PC-3 (cell line): ENCODE data around the gene KLRG1.

Source experiments
- CTCF ChIP-seq: fragments of 300-600 bp; sonication (generic); conservative IDR thresholded peaks from 2 replicates; pipeline ENCODE4 v1.5.1; 2017; ENCODE audit warnings: antibody characterized with exemption, low read depth, mild to moderate bottlenecking, low read length
- EZH2 ChIP-seq: fragments of 300-600 bp; sonication (generic); IDR thresholded peaks from one replicate; pipeline ENCODE4 v1.6.1; 2017; ENCODE audit warnings: antibody characterized with exemption, mild to moderate bottlenecking, low read length; ENCODE audit not compliant: unreplicated experiment
- EZH2phosphoT487 ChIP-seq: fragments of 300-600 bp; sonication (generic); IDR thresholded peaks from 2 replicates; pipeline ENCODE4 v1.6.1; 2018; ENCODE audit warnings: mild to moderate bottlenecking, antibody characterized with exemption, low read length, borderline replicate concordance

- TF ChIP-seq CTCF (no peak), EZH2 (no peak), EZH2phosphoT487 (no peak)
Measured at GRCh38 chr12:8985213-8985754, 4.1 kb upstream of the KLRG1 start.
